Epithelial cell of proximal tubule (primary cell): ENCODE data around the gene MRPL10. TPM values are rescaled to one million over a fixed set of nuclear protein-coding genes. Genes with fewer than 3 reads are reported as not detected.

ENCODE experiments used
- DNase-seq: peaks from one replicate; pipeline ENCODE4 v3.0.0-alpha.2; 2011; ENCODE audit warnings: low read depth
- H3K4me3 ChIP-seq: 2 replicates; pipeline ENCODE4 v1.5.1; 2011; ENCODE audit warnings: low read depth, mild to moderate bottlenecking, low read length
- total RNA-seq: library from RNA; depleted of rRNA; stranded (reverse); fragments of >200 nt; gene quantifications from 2 replicates; pipeline ENCODE4 v1.2.3, GENCODE V29; 2015
- TF ChIP-seq, protein P1 (sequence below): conservative IDR thresholded peaks from 2 replicates; pipeline ENCODE4 v1.5.1; 2012; ENCODE audit warnings: low read depth, mild to moderate bottlenecking, low read length

The MRPL10 gene
- total RNA-seq, 1 donor from 2014 or later: 40.6 TPM

DNA sequence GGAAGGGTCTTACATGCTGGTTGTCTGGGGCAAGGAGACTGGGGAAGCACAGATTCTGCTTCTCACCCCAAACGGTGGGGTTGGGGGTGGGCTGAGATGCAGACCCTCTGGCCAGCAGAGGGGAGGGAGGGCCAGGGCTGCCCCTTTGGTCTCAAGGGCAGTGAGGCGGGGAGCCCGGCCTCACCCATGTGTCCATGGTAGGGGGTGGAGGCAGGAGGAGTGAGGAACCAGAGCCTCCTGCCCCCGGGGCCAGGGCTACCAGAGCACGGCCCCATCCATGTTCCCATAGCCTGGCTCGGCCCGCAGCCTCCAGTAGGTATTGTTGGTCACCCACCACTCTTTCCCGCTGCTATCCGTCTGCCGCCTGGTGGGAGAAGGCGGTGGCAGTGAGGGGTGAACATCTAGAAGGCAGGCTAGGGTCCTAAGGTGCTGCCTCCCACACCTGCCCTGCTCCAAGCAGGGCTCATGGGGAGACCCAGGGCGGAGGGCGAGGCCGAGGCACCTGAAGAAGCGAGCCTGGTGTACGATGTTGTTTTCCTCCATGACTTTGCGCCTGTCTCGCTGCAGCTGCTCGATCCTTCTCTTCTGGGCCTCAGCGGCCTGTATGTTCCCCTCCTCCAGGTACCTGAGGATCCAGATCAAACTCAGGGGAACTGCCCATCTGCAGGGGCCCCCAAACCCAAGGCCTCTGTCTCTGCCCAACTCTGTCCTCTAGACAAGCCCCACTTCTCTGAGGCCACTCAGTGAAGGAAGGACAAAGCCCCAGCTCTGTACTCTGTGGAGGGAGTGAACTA lies 23.1 kb downstream of the MRPL10 start:
- H3K4me3 ChIP-seq: no peak overlapping the region
- no peak for DNase-seq
- TF ChIP-seq, protein P1, sequence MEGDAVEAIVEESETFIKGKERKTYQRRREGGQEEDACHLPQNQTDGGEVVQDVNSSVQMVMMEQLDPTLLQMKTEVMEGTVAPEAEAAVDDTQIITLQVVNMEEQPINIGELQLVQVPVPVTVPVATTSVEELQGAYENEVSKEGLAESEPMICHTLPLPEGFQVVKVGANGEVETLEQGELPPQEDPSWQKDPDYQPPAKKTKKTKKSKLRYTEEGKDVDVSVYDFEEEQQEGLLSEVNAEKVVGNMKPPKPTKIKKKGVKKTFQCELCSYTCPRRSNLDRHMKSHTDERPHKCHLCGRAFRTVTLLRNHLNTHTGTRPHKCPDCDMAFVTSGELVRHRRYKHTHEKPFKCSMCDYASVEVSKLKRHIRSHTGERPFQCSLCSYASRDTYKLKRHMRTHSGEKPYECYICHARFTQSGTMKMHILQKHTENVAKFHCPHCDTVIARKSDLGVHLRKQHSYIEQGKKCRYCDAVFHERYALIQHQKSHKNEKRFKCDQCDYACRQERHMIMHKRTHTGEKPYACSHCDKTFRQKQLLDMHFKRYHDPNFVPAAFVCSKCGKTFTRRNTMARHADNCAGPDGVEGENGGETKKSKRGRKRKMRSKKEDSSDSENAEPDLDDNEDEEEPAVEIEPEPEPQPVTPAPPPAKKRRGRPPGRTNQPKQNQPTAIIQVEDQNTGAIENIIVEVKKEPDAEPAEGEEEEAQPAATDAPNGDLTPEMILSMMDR: no peak

GRCh38 chr17:47807421-47807820 lies 23.9 kb downstream of the MRPL10 start:
- no peak for DNase-seq
- H3K4me3 ChIP-seq: no peak overlapping the region
- TF ChIP-seq, protein P1: no peak

DNA sequence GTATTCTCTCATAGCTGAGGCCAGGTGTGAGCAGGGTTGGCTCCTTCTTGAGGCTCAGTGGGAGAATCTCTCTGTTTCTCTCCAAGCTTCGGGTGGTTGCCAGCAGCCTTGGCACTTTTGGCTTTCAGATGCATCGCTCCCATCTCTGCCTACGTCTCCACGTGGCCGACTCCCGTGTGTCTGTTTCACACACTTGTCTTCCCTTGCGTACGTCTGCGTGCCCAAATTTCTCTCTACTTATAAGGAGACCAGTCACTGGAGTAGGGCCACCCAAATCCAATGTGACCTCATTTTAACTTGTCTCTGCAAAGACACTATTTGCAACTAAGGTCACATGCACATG lies 24.5 kb downstream of the MRPL10 start:
- TF ChIP-seq, protein P1: no peak
- H3K4me3 ChIP-seq: no peak overlapping the region
- DNase-seq: no peak

DNA sequence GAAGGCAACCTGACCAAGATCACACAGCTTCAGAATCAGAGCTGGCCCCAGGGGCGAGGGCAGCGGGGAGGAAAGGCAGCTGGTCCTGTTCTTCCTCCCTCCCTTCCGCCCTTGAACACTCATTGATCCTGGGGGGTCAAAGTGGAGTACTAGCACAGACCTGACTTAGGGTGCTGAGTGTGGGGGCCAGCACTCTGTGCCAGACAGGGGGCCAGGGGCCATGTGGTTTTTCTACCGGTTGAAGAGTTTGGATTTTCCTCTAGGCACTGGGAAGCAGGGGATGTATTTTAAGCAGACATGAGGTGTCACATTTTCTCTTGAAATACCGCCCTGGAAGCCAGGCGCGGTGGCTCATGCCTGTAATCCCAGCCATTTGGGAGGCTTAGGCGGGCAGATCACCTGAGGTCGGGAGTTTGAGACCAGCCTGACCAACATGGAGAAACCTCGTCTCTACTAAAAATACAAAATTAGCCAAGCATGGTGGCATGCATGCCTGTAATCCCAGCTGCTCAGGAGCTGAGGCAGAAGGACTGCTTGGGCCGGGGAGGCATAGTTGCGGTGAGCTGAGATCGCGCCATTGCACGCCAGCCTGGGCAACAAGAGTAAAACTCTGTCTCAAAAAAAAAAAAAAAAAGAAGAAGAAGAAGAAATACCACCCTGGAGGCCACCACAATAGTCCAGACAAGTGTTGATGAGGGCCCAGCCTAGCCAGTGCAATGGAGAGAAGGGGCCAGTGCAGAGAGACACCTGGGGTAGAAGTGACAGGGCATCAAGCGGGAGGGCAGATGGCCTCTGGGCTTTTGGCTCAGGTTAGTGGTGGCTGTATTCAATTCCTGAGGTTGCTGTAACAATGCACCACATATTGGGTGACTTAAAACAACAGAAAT lies 25.1 kb downstream of the MRPL10 start:
- DNase-seq: no peak
- no peak overlapping the region for H3K4me3 ChIP-seq
- TF ChIP-seq, protein P1: no peak

GRCh38 chr17:47804461-47804860 lies 26.9 kb downstream of the MRPL10 start:
- TF ChIP-seq, protein P1: no peak
- DNase-seq: no peak
- H3K4me3 ChIP-seq: no peak overlapping the region

- TF ChIP-seq, protein P1: no peak
- DNase-seq: no peak
- no peak overlapping the region for H3K4me3 ChIP-seq
Measured at GRCh38 chr17:47803751-47804150, 27.6 kb downstream of the MRPL10 start.
